HEK293 (cell line): ENCODE results near the gene PRND.

Experiments used
- BCL11B ChIP-seq: fragments of 450-650 bp; formaldehyde crosslinking; IDR thresholded peaks from 2 replicates; pipeline ENCODE4 v1.5.1; 2016; ENCODE audit warnings: low read depth, missing biosample characterization, missing genetic modification characterization
- SETDB1 ChIP-seq: IDR thresholded peaks from one replicate; pipeline ENCODE4 v1.6.1; 2017; ENCODE audit warnings: mild to moderate bottlenecking, low read length, moderate library complexity, mixed read lengths; ENCODE audit not compliant: insufficient read length
- YY1 ChIP-seq: fragments of 450-650 bp; formaldehyde crosslinking; IDR thresholded peaks from 2 replicates; pipeline ENCODE4 v1.5.1; 2018; ENCODE audit warnings: missing biosample characterization, missing genetic modification characterization
- ZFP41 ChIP-seq: fragments of 450-650 bp; formaldehyde crosslinking; IDR thresholded peaks from 2 replicates; pipeline ENCODE4 v1.5.1; 2016; ENCODE audit warnings: missing biosample characterization, missing genetic modification characterization, borderline replicate concordance
- ZNF621 ChIP-seq: fragments of 450-650 bp; formaldehyde crosslinking; IDR thresholded peaks from 2 replicates; pipeline ENCODE4 v1.5.1; 2017; ENCODE audit warnings: missing biosample characterization, missing genetic modification characterization
- TF ChIP-seq, protein P1 (sequence below): fragments of 450-650 bp; formaldehyde crosslinking; IDR thresholded peaks from 2 replicates; pipeline ENCODE4 v1.5.1; 2016; ENCODE audit warnings: missing biosample characterization, missing genetic modification characterization

DNA sequence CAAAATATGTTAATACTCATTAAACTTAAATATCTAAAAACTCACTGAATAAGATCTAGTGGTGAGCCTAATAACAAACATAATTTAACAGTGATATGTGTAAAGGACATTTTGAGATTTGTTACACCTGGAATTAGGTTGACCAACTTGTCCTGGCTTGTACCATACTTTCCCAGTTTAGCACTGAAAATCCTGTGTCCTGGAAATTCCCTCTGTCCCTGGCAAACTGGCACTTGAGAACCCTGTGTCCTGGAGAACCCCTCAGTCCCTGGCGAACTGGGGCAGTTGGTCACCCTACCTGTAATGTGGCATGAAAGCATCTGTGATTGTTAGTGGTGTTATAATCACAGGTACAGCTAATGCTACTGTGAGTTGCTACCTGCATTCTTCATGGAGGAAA is 6.9 kb upstream of the PRND start:
- TF ChIP-seq, protein P1, sequence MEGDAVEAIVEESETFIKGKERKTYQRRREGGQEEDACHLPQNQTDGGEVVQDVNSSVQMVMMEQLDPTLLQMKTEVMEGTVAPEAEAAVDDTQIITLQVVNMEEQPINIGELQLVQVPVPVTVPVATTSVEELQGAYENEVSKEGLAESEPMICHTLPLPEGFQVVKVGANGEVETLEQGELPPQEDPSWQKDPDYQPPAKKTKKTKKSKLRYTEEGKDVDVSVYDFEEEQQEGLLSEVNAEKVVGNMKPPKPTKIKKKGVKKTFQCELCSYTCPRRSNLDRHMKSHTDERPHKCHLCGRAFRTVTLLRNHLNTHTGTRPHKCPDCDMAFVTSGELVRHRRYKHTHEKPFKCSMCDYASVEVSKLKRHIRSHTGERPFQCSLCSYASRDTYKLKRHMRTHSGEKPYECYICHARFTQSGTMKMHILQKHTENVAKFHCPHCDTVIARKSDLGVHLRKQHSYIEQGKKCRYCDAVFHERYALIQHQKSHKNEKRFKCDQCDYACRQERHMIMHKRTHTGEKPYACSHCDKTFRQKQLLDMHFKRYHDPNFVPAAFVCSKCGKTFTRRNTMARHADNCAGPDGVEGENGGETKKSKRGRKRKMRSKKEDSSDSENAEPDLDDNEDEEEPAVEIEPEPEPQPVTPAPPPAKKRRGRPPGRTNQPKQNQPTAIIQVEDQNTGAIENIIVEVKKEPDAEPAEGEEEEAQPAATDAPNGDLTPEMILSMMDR (tag by site-specific recombination) = no peak
- TF ChIP-seq ZFP41 (tag by site-specific recombination) (no peak), SETDB1 (no peak), YY1 (no peak), BCL11B (tag by site-specific recombination) (no peak), ZNF621 (tag by site-specific recombination) (no peak)
